H1 (cell line): Measurements from ENCODE around the gene CORO2B. TPM values are rescaled to one million over a fixed set of nuclear protein-coding genes. Genes with fewer than 3 reads are reported as not detected.
A peak's percentile ranks its signal among the peaks of the same experiment; 100 is the strongest.

Source experiments
- CTCF ChIA-PET: fragments of 300-600 bp; sonication (Branson Sonifier 250); formaldehyde crosslinking; loops from one replicate; lab custom pipeline; 2021; ENCODE audit not compliant: partially characterized antibody; lab: Charles Lee
- POLR2A ChIA-PET: fragments of 300-600 bp; sonication (Branson Sonifier 250); formaldehyde crosslinking; loops from one replicate; lab custom pipeline; 2021; ENCODE audit warnings: inconsistent platforms; ENCODE audit not compliant: partially characterized antibody; lab: Charles Lee
- DNase-seq, 2 experiments: peaks; one replicate each; pipeline versions ENCODE4 v3.0.0 to v3.0.0-alpha.2; 2010 to 2022; ENCODE audit warnings: low spot score in 2 of 2, low read depth in 1 of 2, mixed read lengths in 1 of 2
- FAIRE-seq: peaks from 2 replicates; lab custom pipeline; 2011; peaks lifted over from hg19 to GRCh38; lab: Jason Lieb, UNC
- H2AFZ ChIP-seq: 2 replicates; pipeline ENCODE4 v1.8.1; 2012; ENCODE audit warnings: low read length, inconsistent platforms
- H2AK5ac ChIP-seq: 2 replicates; pipeline ENCODE4 v1.6.1; 2013; ENCODE audit warnings: low read depth, low read length
- H2BK120ac ChIP-seq: replicated peaks from 2 replicates; pipeline ENCODE3; 2013; ENCODE audit warnings: low read depth, low read length, inconsistent platforms
- H2BK12ac ChIP-seq: 2 replicates; pipeline ENCODE4 v1.6.1; 2013; ENCODE audit warnings: low read depth, low read length
- H2BK15ac ChIP-seq: 2 replicates; pipeline ENCODE4 v1.6.1; 2013; ENCODE audit warnings: low read length
- H2BK20ac ChIP-seq: 2 replicates; pipeline ENCODE4 v1.6.1; 2013; ENCODE audit warnings: low read length
- H2BK5ac ChIP-seq: 2 replicates; pipeline ENCODE4 v1.6.1; 2013; ENCODE audit warnings: low read depth, low read length
- H3K14ac ChIP-seq: 2 replicates; pipeline ENCODE4 v1.6.1; 2013; ENCODE audit warnings: inconsistent platforms; ENCODE audit not compliant: insufficient read length
- H3K18ac ChIP-seq: 2 replicates; pipeline ENCODE4 v1.6.1; 2013; ENCODE audit warnings: low read length; ENCODE audit errors: extremely low read depth
- H3K23ac ChIP-seq: 2 replicates; pipeline ENCODE4 v1.6.1; 2013; ENCODE audit warnings: inconsistent platforms; ENCODE audit not compliant: insufficient read length
- H3K23me2 ChIP-seq: 2 replicates; pipeline ENCODE4 v1.6.1; 2013; ENCODE audit warnings: low read depth, low read length
- H3K27ac ChIP-seq: 2 replicates; pipeline ENCODE4 v1.6.1; 2011; ENCODE audit warnings: low read depth, low read length, inconsistent platforms
- H3K27me3 ChIP-seq, 4 experiments: replicated peaks in 1 of 4; 1 replicate in 1 of 4; 2 replicates in 3 of 4; pipeline versions ENCODE4 v1.6.1 to v1.8.1; 2011 to 2013; ENCODE audit warnings: low read length in 3 of 4, mild to moderate bottlenecking in 3 of 4, inconsistent platforms in 2 of 4, mixed read lengths in 2 of 4, moderate library complexity in 1 of 4; ENCODE audit not compliant: control insufficient read depth in 3 of 4, insufficient read depth in 3 of 4; ENCODE audit errors: extremely low read depth in 1 of 4
- H3K36me3 ChIP-seq, 4 experiments: 2 replicates each; pipeline versions ENCODE4 v1.6.1 to v1.8.1; 2011 to 2013; ENCODE audit warnings: mild to moderate bottlenecking in 4 of 4, low read length in 3 of 4, moderate library complexity in 2 of 4, control low read depth in 1 of 4, inconsistent platforms in 1 of 4; ENCODE audit not compliant: insufficient read depth in 4 of 4, control insufficient read depth in 2 of 4
- H3K4ac ChIP-seq: replicated peaks from 2 replicates; pipeline ENCODE3; 2013; ENCODE audit warnings: low read length, low read depth, mixed read lengths, inconsistent platforms; ENCODE audit not compliant: insufficient read length
- H3K4me1 ChIP-seq, 4 experiments: replicated peaks in 1 of 4; 1 replicate in 1 of 4; 2 replicates in 3 of 4; pipeline versions ENCODE4 v1.6.1 to v1.8.1; 2011 to 2013; ENCODE audit warnings: low read length in 3 of 4, inconsistent platforms in 2 of 4, mixed read lengths in 1 of 4; ENCODE audit not compliant: insufficient read depth in 4 of 4, control insufficient read depth in 3 of 4
- H3K4me2 ChIP-seq, 2 experiments: 2 replicates each; pipeline versions ENCODE4 v1.6.1 to v1.8.1; 2011 to 2013; ENCODE audit warnings: low read depth in 2 of 2, low read length in 2 of 2, control low read depth in 1 of 2, inconsistent platforms in 1 of 2, mild to moderate bottlenecking in 1 of 2; ENCODE audit not compliant: insufficient read depth in 1 of 2
- H3K4me3 ChIP-seq, 4 experiments: fragments of 200-600, 300-600 bp in 1 of 4; sonication (generic), shearing (Covaris generic), sonication (Bioruptor Twin) in 1 of 4; 2 replicates each; pipeline versions ENCODE4 v1.5.1 to v1.8.1; 2011 to 2016; ENCODE audit warnings: low read length in 4 of 4, low read depth in 3 of 4, control low read depth in 2 of 4, inconsistent platforms in 2 of 4, mild to moderate bottlenecking in 2 of 4, mixed read lengths in 1 of 4, moderate library complexity in 1 of 4; ENCODE audit not compliant: insufficient read depth in 2 of 4; ENCODE audit errors: extremely low read depth in 1 of 4
- H3K56ac ChIP-seq: replicated peaks from 2 replicates; pipeline ENCODE3; 2013; ENCODE audit warnings: low read depth, mild to moderate bottlenecking, mixed read lengths, low read length, inconsistent platforms; ENCODE audit not compliant: insufficient read length
- H3K79me1 ChIP-seq: 2 replicates; pipeline ENCODE4 v1.6.1; 2013; ENCODE audit warnings: low read depth, low read length, control low read depth
- H3K79me2 ChIP-seq, 2 experiments: 2 replicates each; pipeline versions ENCODE4 v1.6.1 to v1.8.1; 2012 to 2013; ENCODE audit warnings: low read length in 2 of 2, mild to moderate bottlenecking in 2 of 2, inconsistent platforms in 1 of 2; ENCODE audit not compliant: insufficient read depth in 2 of 2, control insufficient read depth in 1 of 2
- H3K9ac ChIP-seq, 4 experiments: replicated peaks in 1 of 4; 1 replicate in 1 of 4; 2 replicates in 3 of 4; pipeline versions ENCODE4 v1.6.1 to v1.8.1; 2011 to 2013; ENCODE audit warnings: low read depth in 3 of 4, low read length in 3 of 4, control low read depth in 2 of 4, mild to moderate bottlenecking in 2 of 4, moderate library complexity in 2 of 4, inconsistent platforms in 1 of 4; ENCODE audit errors: extremely low read depth in 1 of 4
- H3K9me3 ChIP-seq, 2 experiments: 2 replicates each; pipeline versions ENCODE4 v1.6.1 to v1.8.1; 2012 to 2013; ENCODE audit warnings: mild to moderate bottlenecking in 2 of 2, moderate library complexity in 2 of 2, control low read depth in 1 of 2, inconsistent platforms in 1 of 2, low read depth in 1 of 2, low read length in 1 of 2, mixed read lengths in 1 of 2; ENCODE audit not compliant: insufficient read depth in 2 of 2
- H4K20me1 ChIP-seq, 2 experiments: replicated peaks in 1 of 2; 2 replicates each; pipeline versions ENCODE3 to v1.8.1; 2011 to 2013; ENCODE audit warnings: inconsistent platforms in 2 of 2, low read length in 2 of 2, mild to moderate bottlenecking in 1 of 2; ENCODE audit not compliant: insufficient read depth in 2 of 2, control insufficient read depth in 1 of 2
- H4K5ac ChIP-seq: 2 replicates; pipeline ENCODE4 v1.6.1; 2013; ENCODE audit warnings: low read length, low read depth, mixed read lengths, inconsistent platforms; ENCODE audit not compliant: insufficient read length
- H4K8ac ChIP-seq: 2 replicates; pipeline ENCODE4 v1.8.0; 2013; ENCODE audit warnings: mild to moderate bottlenecking, moderate library complexity, low read length, inconsistent platforms; ENCODE audit not compliant: insufficient read depth; ENCODE audit errors: extremely low read depth
- H4K91ac ChIP-seq: replicated peaks from 2 replicates; pipeline ENCODE3; 2013; ENCODE audit warnings: low read length, mixed read lengths, inconsistent platforms; ENCODE audit not compliant: insufficient read length
- ASH2L ChIP-seq: fragments of 200-600, 300-600 bp; sonication (generic); IDR thresholded peaks from one replicate; pipeline ENCODE4 v1.7.1; 2017; ENCODE audit warnings: low read length
- E2F6 ChIP-seq: IDR thresholded peaks from 2 replicates; pipeline ENCODE4 v1.6.1; 2012; ENCODE audit warnings: inconsistent platforms
- JUND ChIP-seq: IDR thresholded peaks from 2 replicates; pipeline ENCODE4 v1.6.1; 2011; ENCODE audit warnings: mild to moderate bottlenecking, improper control_type of control experiment, low read length
- KDM1A ChIP-seq: fragments of 200-600, 300-600 bp; sonication (generic); IDR thresholded peaks from 2 replicates; pipeline ENCODE4 v1.7.1; 2016; ENCODE audit warnings: mild to moderate bottlenecking, low read length, borderline replicate concordance
- MAX ChIP-seq: IDR thresholded peaks from 2 replicates; pipeline ENCODE4 v1.6.1; 2012; ENCODE audit warnings: inconsistent platforms
- WGBS, 2 experiments: shearing (Covaris generic) in 1 of 2; methylation state at CpG; one replicate each; pipeline versions ENCODE4 v1.1.6 to v1.1.7; 2013 to 2015; ENCODE audit warnings: low lambda C conversion rate in 2 of 2, mixed read lengths in 2 of 2, inconsistent platforms in 1 of 2, low coverage in 1 of 2, missing lambda C conversion rate in 1 of 2; ENCODE audit not compliant: insufficient replicate concordance in 2 of 2, insufficient coverage in 1 of 2, insufficient read length in 1 of 2; ENCODE audit errors: extremely low coverage in 1 of 2, missing lambda C conversion rate in 1 of 2; 5-methylcytosine and 5-hydroxymethylcytosine counted together
- polyA plus RNA-seq, 7 experiments: library from polyadenylated mRNA; depleted of rRNA in 3 of 7; stranded (reverse) in 5 of 7; unstranded in 2 of 7; fragments of >200 nt in 5 of 7; fragments of 200-250 nt in 2 of 7; gene quantifications; 1 replicate in 5 of 7; 2 replicates in 1 of 7; 4 replicates in 1 of 7; pipeline versions ENCODE4 v1.2.1 to v1.2.3, GENCODE V29; 2011 to 2013; ENCODE audit warnings: missing spikeins in 2 of 7, mixed read lengths in 2 of 7
- total RNA-seq: library from RNA; stranded (reverse); fragmentation: NEBNext Ultra II Directional; extraction: Animal tissue kit (Norgen Biotek cat#: 25700); gene quantifications from 2 replicates; pipeline ENCODE4 v1.2.1, GENCODE V29; 2021

Gene CORO2B
- total and polyA plus RNA-seq, 2 of the 8 experiments (the other 6 are each of a cell fraction or from before 2014, with no cell fraction given): 3.4 to 6.7 TPM

GRCh38 chr15:68700455-68701123, 121.8 kb downstream of the CORO2B start:
- no peaks in the 10 kb centered on the region for H3K9me3 ChIP-seq
- no peaks in the 10 kb centered on the region for H3K36me3 ChIP-seq
- 41% methylated on average over 18 of the region's 19 CpGs; no CpG with 5 or more reads in 1 of the 2 experiments for WGBS, 2 experiments
- H3K23ac ChIP-seq: no peak overlapping the region
- no peak for FAIRE-seq
- H3K14ac ChIP-seq: no peak overlapping the region
- H3K79me2 ChIP-seq: no peaks in the 10 kb centered on the region
- peak overlapping the region; percentile 22; the same call in 1 of the 2 replicates for H4K8ac ChIP-seq
- no peak overlapping the region for H4K91ac ChIP-seq
- H2BK5ac ChIP-seq: peak overlapping the region; percentile 35; the same call in 1 of the 2 replicates
- H3K4me3 ChIP-seq: 0 out of 8 replicates have a peak overlapping the region, but pooled peaks of 1 of the 4 experiments have one; percentile 6
- H3K4me2 ChIP-seq: peak overlapping the region; percentile 16 to 26; a peak in 2 of 4 replicates
- H3K56ac ChIP-seq: no peak overlapping the region
- DNase-seq: peak; percentile 13 to 63
- ChIA-PET POLR2A (interaction anchor here (0.7 to 0.9 kb wide), 2 partner anchors 10 to 118 kb away, joined by 3 to 4 read pairs; no protein-coding TSS in a partner anchor), CTCF (interaction anchor here (0.6 to 4.5 kb wide), 10 partner anchors 9 to 567 kb away, joined by 3 to 35 read pairs (median 4); no protein-coding TSS in a partner anchor)
- no peak overlapping the region; a peak in 1 of 7 replicates for H3K9ac ChIP-seq
- no peaks in the 10 kb centered on the region for H3K79me1 ChIP-seq
- H2BK20ac ChIP-seq: no peak overlapping the region; the same call in 1 of the 2 replicates
- H3K27ac ChIP-seq: no peak overlapping the region
- H2BK15ac ChIP-seq: no peak overlapping the region
- H2BK12ac ChIP-seq: peak overlapping the region; percentile 96; the same call in 1 of the 2 replicates
- H3K4me1 ChIP-seq: peaks cover 2 to 17% (median 11%) of the 10 kb centered on the region in 4 experiments
- H3K27me3 ChIP-seq: 0 out of 7 replicates have a peak, but pooled peaks cover 0 to 3% (median 0%) of the 10 kb centered on the region in 4 experiments
- no peaks in the 10 kb centered on the region for H4K20me1 ChIP-seq
- peaks cover 3% of the 10 kb centered on the region; the same call in 1 of the 2 replicates for H3K23me2 ChIP-seq
- 0 out of 2 replicates have a peak overlapping the region, but pooled peaks have one; percentile 0 for H2AFZ ChIP-seq
- no peak overlapping the region for H2BK120ac ChIP-seq
- TF ChIP-seq E2F6: peak; percentile 58; the same call in 1 of the 2 replicates
- TF ChIP-seq KDM1A: no peak
- TF ChIP-seq JUND: peak; percentile 63; the same call in 1 of the 2 replicates
- TF ChIP-seq ASH2L: peak; percentile 44
- TF ChIP-seq MAX: peak; percentile 70; the same call in 1 of the 2 replicates
- H3K18ac ChIP-seq: peak overlapping the region; percentile 15
- no peak overlapping the region for H4K5ac ChIP-seq
- H2AK5ac ChIP-seq: no peak overlapping the region
- H3K4ac ChIP-seq: no peak overlapping the region
